GM12801 (cell line): ENCODE data around the gene PNMA8B.

Experiments
- TF ChIP-seq, protein P1 (sequence below): IDR thresholded peaks from one replicate; pipeline ENCODE4 v1.5.1; 2011; ENCODE audit warnings: control low read depth; ENCODE audit not compliant: insufficient read length; ENCODE audit errors: extremely low read depth

Gene PNMA8B

DNA sequence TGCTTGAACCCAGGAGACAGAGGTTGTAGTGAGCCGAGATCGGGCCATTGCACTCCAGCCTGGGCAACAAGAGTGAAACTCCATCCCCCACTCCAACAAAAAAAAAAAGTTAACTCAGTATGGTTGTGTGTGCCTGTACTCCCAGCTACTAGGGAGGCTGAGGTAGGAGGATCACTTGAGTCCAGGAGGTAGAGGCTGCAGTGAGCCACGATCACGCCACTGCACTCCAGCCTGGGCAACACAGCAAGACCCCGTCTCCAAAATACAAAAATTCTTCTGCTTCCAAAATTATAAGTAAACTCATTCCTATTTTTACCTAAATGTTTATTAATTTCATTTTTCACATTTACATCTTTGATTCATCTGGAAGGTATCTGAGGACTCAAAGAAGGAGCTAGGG, 38.7 kb downstream of the PNMA8B start:
- TF ChIP-seq, protein P1, sequence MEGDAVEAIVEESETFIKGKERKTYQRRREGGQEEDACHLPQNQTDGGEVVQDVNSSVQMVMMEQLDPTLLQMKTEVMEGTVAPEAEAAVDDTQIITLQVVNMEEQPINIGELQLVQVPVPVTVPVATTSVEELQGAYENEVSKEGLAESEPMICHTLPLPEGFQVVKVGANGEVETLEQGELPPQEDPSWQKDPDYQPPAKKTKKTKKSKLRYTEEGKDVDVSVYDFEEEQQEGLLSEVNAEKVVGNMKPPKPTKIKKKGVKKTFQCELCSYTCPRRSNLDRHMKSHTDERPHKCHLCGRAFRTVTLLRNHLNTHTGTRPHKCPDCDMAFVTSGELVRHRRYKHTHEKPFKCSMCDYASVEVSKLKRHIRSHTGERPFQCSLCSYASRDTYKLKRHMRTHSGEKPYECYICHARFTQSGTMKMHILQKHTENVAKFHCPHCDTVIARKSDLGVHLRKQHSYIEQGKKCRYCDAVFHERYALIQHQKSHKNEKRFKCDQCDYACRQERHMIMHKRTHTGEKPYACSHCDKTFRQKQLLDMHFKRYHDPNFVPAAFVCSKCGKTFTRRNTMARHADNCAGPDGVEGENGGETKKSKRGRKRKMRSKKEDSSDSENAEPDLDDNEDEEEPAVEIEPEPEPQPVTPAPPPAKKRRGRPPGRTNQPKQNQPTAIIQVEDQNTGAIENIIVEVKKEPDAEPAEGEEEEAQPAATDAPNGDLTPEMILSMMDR: no peak

DNA sequence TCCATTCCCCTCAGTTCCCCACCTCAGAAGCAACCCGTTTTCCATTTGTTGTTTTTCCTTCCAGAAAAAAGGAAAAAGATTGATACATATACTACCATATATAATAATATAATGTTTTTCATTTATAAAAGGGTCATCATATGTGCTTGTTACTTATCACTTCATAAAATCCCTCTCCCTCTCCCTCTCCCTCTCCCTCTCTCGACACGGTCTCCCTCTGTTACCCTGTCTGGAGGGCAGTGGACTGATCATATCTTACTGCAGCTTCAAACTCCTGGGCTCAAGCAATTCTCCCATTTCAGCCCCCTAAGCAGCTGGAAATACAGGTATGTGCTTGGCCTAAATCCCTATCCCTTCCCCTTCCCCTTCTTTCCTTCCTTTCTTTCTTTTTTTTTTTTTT, 41.4 kb downstream of the PNMA8B start:
- TF ChIP-seq, protein P1: no peak

DNA sequence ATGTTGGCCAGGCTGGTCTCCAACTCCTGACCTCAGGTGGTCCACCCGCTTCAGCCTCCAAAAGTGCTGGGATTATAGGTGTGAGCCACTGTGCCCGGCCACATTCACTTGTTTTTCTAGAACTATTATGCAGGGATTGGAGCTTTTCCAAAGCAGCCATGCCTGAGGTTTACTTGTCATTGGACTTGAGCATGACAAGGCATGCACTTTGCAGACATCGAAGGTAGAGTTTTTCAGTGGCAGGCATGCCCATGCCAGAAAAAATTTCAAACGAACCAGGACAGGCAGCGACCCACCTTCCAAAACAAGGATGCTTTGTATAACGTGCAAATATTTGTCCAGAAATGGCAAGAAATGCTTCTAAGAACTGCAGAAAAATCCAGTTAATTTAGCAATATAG, 42.0 kb downstream of the PNMA8B start:
- TF ChIP-seq, protein P1: no peak

DNA sequence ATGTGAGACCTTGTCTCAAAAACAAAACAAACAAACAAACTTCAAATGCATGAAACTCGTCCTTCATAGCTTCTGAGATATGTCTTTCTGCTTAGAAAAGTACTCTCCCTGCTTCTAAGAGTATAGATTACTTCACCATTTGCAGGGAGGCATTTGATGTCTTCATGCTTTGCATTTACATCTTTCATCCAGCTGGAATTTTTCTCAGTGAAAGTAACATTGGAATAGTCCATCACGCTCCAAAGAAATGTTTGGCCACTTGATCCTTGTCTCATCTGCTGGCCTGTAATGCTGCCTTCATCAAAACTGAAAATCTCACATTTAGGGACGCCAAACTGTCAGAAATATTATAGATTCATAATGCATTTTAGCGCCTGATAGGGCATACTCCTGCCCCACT, 43.5 kb downstream of the PNMA8B start:
- TF ChIP-seq, protein P1: no peak

DNA sequence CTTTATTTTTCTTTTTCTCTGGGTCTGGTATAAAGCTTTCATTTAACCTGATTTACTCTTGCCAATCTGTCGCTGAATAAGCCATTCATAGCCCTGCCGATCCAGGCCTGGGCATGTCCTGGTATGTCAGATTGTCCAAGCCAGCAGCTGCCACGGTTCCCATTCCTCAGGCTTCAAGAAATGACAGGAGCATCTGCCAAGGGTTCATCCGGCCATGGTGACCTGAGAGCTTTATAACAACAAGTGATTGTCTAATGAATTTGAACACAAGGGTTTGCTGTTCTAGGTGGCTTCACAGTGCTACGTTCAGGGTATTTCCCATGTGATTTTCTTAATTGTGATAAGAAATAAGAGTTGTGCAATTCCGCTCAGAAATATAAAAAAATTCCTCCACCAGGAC, 44.3 kb downstream of the PNMA8B start:
- TF ChIP-seq, protein P1: no peak

DNA sequence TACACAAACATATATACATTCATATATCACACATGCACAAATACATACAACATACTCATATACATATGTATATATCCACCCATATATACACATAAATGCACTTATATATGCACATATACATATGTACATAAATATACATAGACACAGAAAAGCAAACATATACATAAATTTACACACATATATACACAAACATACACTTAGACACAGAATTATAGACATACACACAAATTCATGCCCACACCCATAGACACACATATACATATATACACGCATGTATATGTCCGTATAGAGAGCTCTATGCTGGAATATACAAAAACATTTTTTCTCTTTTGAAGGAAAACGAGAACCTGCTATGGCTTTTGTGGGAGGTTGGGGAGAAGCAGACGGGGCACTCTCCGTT, 44.9 kb downstream of the PNMA8B start:
- TF ChIP-seq, protein P1: no peak

DNA sequence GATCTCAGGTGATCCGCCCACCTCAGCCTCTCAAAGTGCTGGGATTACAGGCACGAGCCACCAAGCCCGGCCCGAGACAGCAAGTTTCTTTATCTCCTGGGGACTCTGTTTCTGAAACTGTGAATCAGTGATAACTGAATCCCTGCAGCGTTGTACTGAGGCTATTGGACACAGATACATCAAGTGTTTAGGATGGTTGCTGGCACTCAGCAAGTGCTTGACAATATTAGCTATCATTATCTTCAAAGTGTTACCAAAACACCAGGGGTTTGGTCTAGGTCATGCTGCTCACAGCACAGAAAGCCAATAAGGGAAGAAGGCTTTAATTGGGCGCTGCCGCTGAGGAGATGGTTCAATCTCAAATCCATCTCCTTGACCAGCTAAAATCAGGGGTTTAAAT, 46.4 kb downstream of the PNMA8B start:
- TF ChIP-seq, protein P1: no peak

DNA sequence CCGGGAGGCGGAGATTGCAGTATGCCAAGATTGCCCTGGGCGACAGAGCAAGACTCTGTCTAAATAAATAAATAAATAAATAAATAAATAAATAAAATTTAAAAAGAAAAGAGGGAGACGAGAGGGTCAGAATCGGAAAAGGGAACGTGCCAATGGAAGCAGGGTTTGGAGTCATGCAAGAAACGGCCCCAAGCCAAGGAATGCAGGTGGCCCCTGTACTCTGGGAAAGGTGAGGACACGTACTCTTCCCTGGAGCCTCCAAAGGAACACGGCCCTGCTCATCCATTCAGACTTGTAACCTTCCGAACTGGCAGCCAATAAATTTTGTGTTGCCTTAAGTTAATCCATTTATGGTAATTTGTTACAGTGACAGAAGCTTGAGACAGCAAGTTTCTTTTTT, 47.1 kb downstream of the PNMA8B start:
- TF ChIP-seq, protein P1: no peak
